ENCODE measurements around the gene PLD1. TPM values are rescaled to one million over a fixed set of nuclear protein-coding genes. Genes with fewer than 3 reads are reported as not detected.
A peak's percentile ranks its signal among the peaks of the same experiment; 100 is the strongest.
"Not testable (repeated sequence)": the region's sequence is repeated elsewhere in the genome, so short reads cannot be mapped to it uniquely, and the experiment has no call there.

PLD1 gene
- total RNA-seq, 1 donor from 2014 or later: 6.0 TPM

- no peak for DNase-seq (ENCODE audit: low read depth)
These were observed 10.8 kb upstream of the PLD1 start for GRCh38 chr3:171821044-171821443.

GRCh38 chr3:171817074-171817800, 7.0 kb upstream of the PLD1 start:
- DNase-seq (ENCODE audit: low read depth): no peak

- DNase-seq (ENCODE audit: low read depth): no peak
These were observed 5.8 kb upstream of the PLD1 start for GRCh38 chr3:171815973-171816595.

GRCh38 chr3:171814662-171815061, 4.4 kb upstream of the PLD1 start:
- not testable (repeated sequence) for DNase-seq (ENCODE audit: low read depth)

GRCh38 chr3:171813897-171814460, 3.7 kb upstream of the PLD1 start:
- no peak for DNase-seq (ENCODE audit: low read depth)

GRCh38 chr3:171813278-171813896, 3.1 kb upstream of the PLD1 start:
- DNase-seq (ENCODE audit: low read depth): no peak

GRCh38 chr3:171812811-171813210, 2.5 kb upstream of the PLD1 start:
- no peak for DNase-seq (ENCODE audit: low read depth)

- no peak for DNase-seq (ENCODE audit: low read depth)
These were observed 1.6 kb upstream of the PLD1 start for GRCh38 chr3:171811913-171812335.

- peak; percentile 64 for DNase-seq (ENCODE audit: low read depth)
These were observed 1.1 kb upstream of the PLD1 start for GRCh38 chr3:171811295-171811912.

- DNase-seq (ENCODE audit: low read depth): no peak
These were observed 479 bp upstream of the PLD1 start for GRCh38 chr3:171810629-171811294.

GRCh38 chr3:171809611-171809860, 747 bp downstream of the PLD1 start:
- DNase-seq (ENCODE audit: low read depth): no peak

- DNase-seq (ENCODE audit: low read depth): no peak
These were observed 2.5 kb downstream of the PLD1 start for GRCh38 chr3:171807806-171808205.

- DNase-seq (ENCODE audit: low read depth): no peak
These were observed 3.1 kb downstream of the PLD1 start for GRCh38 chr3:171807129-171807675.

- DNase-seq (ENCODE audit: low read depth): peak; percentile 31
These were observed 3.8 kb downstream of the PLD1 start for GRCh38 chr3:171806200-171807128.

GRCh38 chr3:171805687-171806086, 4.6 kb downstream of the PLD1 start:
- DNase-seq (ENCODE audit: low read depth): no peak

- no peak for DNase-seq (ENCODE audit: low read depth)
These were observed 5.5 kb downstream of the PLD1 start for GRCh38 chr3:171804618-171805389.

GRCh38 chr3:171803044-171803443, 7.2 kb downstream of the PLD1 start:
- DNase-seq (ENCODE audit: low read depth): no peak

GRCh38 chr3:171802590-171802956, 7.7 kb downstream of the PLD1 start:
- no peak for DNase-seq (ENCODE audit: low read depth)
